ENCODE data around the gene CLPSL2.

DNA sequence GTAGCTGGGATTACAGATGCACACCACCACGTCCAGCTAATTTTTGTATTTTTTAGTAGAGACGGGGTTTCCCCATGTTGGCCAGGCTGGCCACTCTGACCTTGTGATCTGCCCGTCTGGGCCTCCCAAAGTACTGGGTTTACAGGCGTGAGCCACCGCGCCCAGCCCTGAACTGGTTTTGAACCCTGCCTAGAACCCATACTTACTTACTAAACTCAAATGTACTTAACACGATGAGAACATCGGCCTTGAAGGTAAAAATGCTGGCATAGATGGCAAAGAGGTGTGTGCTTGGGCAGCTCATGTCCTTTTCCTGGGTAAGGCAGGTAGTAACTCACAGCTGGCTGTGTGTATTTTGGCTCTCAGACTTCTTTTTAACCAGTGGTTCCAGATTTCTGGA lies 42.8 kb upstream of the CLPSL2 start:
- TF ChIP-seq POLR2A (IDR thresholded peaks at IDR 0.05) (no peak), EP300 (IDR thresholded peaks at IDR 0.05) (no peak)

Data from stomach (tissue), 4 donors.